Muscle of leg (tissue), 11 donors: ENCODE results near the gene ME3. TPM values are rescaled to one million over a fixed set of nuclear protein-coding genes. Genes with fewer than 3 reads are reported as not detected.

Experiments used
- DNase-seq: peaks from one replicate; pipeline ENCODE4 v3.0.0; 2013
- H3K27ac ChIP-seq: one replicate; pipeline ENCODE4 v1.5.1; 2013; ENCODE audit warnings: mild to moderate bottlenecking, low read length, control low read depth
- H3K27me3 ChIP-seq: one replicate; pipeline ENCODE4 v1.6.1; 2013; ENCODE audit warnings: low read length; ENCODE audit not compliant: control insufficient read depth, insufficient read depth
- H3K36me3 ChIP-seq: one replicate; pipeline ENCODE4 v1.6.1; 2013; ENCODE audit warnings: low read length; ENCODE audit not compliant: control insufficient read depth, insufficient read depth
- H3K4me1 ChIP-seq: one replicate; pipeline ENCODE4 v1.6.1; 2013; ENCODE audit warnings: low read length; ENCODE audit not compliant: control insufficient read depth, insufficient read depth
- H3K4me3 ChIP-seq: one replicate; pipeline ENCODE4 v1.5.1; 2013; ENCODE audit warnings: low read length, control low read depth
- H3K9me3 ChIP-seq: replicated peaks from 2 replicates; pipeline ENCODE4 v1.6.1; 2013; ENCODE audit warnings: low read depth, low read length; ENCODE audit not compliant: control insufficient read depth
- WGBS: methylation state at CpG from one replicate; pipeline ENCODE4 v1.1.5; 2013; ENCODE audit warnings: missing lambda C conversion rate; ENCODE audit not compliant: insufficient coverage; 5-methylcytosine and 5-hydroxymethylcytosine counted together
- polyA plus RNA-seq, 8 donors: library from polyadenylated mRNA; unstranded; fragments of 120-200 nt; gene quantifications; one replicate each; pipeline versions ENCODE4 v1.2.1 to v1.2.3, GENCODE V29; 2013; ENCODE audit warnings: inconsistent platforms in 1 of 8, low replicate concordance in 1 of 8; ENCODE audit not compliant: insufficient read length in 8 of 8, insufficient read depth in 1 of 8
- total RNA-seq: library from RNA; stranded (reverse); fragments of 120-200 nt; gene quantifications from one replicate; pipeline ENCODE4 v1.2.4, GENCODE V29; 2013

Gene ME3
- total and polyA plus RNA-seq, 9 donors: 7.0 to 12.4 (median 9.9) TPM

DNA sequence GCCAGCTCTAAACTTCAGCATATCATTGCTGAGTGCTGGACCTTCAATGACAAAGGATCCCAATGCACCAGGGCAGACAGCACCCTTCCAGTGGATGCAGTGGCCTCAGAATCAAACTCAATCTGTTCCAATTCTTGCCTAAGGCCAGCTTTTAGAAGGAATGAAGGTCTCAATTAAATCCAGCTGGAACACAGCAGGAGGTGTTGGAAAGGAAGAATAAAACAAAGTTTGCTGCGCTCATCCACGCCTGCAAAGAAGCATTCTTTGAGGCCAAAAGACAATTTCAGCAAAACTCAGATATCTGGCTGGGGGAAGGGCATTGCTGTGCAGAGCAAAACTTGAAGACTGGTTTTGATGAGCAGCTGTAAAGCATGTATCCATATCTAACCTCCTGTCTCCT, 177.1 kb downstream of the ME3 start:
- Histone ChIP-seq H3K4me3 (no peak overlapping the region), H3K36me3 (no peaks in the 10 kb centered on the region), H3K9me3 (no peaks in the 10 kb centered on the region), H3K27me3 (no peaks in the 10 kb centered on the region), H3K27ac (no peak overlapping the region), H3K4me1 (peaks cover 9% of the 10 kb centered on the region)
- 72% methylated on average over 2 of the region's 2 CpGs for WGBS
- no peak for DNase-seq

DNA sequence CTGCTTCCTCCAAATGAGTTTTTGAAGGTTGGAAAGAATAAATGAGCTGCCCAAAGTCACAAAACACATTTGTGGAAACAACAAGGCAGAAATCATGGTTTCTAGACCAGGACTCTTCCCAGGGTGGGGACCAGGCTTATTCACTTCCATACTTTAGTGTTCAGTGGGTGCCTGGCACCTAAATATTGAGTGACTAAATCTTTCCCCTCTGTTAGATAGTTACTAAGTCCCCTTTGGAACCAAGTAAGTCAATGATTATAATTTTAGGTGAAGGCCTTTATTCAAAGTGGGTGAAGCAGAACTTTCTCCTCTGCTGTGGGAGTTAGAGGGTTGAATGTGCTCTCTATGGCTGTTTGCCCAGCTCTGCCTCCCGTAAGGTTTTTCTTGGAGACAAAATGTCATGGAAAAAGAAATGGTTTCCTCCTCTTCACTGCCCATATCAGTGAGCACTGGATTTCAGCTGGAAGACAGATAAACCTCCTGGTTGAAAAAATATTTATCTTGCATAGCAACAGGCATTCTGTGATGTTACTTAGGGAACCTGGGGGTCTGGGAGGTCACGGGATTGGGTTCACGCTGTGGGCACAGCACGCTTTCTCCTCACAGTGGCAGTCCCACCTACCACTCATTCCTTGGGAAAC, 179.9 kb downstream of the ME3 start:
- H3K36me3 ChIP-seq: no peaks in the 10 kb centered on the region
- H3K4me3 ChIP-seq: no peak overlapping the region
- peaks cover 12% of the 10 kb centered on the region for H3K4me1 ChIP-seq
- no peaks in the 10 kb centered on the region for H3K27me3 ChIP-seq
- DNase-seq: no peak
- WGBS: no CpG with 5 or more reads among the region's 4 CpGs
- H3K27ac ChIP-seq: no peak overlapping the region
- no peaks in the 10 kb centered on the region for H3K9me3 ChIP-seq

DNA sequence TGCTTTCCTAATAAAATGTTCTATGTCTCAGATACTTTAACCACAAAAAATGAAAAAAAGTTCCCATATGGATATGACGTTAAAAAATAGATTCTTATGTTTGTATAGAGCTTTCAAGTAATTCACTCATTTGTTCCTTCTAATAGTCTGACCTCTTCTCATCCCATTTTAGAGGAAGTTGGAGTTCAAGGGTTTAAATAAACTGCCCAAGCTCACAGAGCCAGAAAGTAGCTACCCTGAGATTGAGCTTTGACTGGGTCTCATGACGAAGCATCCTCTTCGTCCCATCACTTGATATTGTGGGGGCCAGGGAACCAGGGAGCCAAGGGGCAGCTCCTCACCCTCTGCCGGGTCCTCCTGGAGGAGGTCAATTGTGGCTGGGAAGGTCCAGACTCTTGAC, 181.4 kb downstream of the ME3 start:
- Histone ChIP-seq H3K27me3 (no peaks in the 10 kb centered on the region), H3K27ac (no peak overlapping the region), H3K9me3 (no peaks in the 10 kb centered on the region)

DNA sequence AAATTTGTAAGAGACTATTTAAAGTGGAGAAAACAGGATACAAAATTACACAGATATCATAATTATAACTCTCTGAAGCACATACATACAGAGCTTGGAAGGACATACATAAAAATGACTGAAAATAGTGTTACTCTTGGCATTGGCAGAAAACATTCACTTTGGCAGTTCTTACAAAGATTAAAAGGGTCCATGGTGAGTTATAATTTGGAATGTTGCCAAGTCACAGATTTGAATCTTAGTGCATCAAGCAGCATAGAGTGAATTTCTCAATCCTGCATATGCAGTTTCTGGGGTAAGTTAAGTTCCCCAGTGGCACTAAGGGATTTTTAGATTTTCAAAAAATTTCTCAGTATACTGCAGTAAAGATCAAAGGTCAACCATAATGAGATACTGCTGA, 181.8 kb downstream of the ME3 start:
- peaks cover 12% of the 10 kb centered on the region for H3K4me1 ChIP-seq

More for the DNA sequence above, 181.4 kb downstream of the ME3 start:
- Histone ChIP-seq H3K4me3 (no peak overlapping the region), H3K4me1 (peaks cover 15% of the 10 kb centered on the region), H3K36me3 (no peaks in the 10 kb centered on the region)
- WGBS: 80% methylated on average over 1 of the region's 4 CpGs
- DNase-seq: no peak

DNA sequence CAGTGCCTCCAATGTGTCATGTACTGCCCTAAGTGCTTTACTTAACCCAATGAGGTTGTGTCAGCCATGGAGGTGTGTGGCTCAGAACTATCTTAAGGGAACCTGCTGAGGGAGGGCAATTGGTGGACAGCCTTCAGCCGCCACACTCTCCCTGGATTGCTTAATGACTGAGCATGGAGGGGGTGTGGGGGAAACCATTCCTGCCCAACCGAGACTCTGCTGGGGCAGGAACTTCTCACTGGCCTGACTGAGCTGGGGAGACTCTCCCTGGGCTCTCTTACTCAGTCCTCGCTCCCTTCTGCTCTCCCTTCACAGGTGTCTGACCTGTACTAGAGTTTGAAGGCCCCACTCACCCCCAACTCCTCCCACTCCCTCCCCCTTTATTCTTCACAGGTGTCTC, 183.0 kb downstream of the ME3 start:
- H3K36me3 ChIP-seq: no peaks in the 10 kb centered on the region
- no peaks in the 10 kb centered on the region for H3K27me3 ChIP-seq
- WGBS: 100% methylated on average over 2 of the region's 3 CpGs
- no peak for DNase-seq
- H3K27ac ChIP-seq: no peak overlapping the region
- H3K4me1 ChIP-seq: peaks cover 12% of the 10 kb centered on the region
- no peak overlapping the region for H3K4me3 ChIP-seq
- H3K9me3 ChIP-seq: no peaks in the 10 kb centered on the region

More for the DNA sequence above, 181.8 kb downstream of the ME3 start:
- H3K27ac ChIP-seq: no peak overlapping the region
- DNase-seq: peak; percentile 54
- no peak overlapping the region for H3K4me3 ChIP-seq
- no peaks in the 10 kb centered on the region for H3K9me3 ChIP-seq
- no peaks in the 10 kb centered on the region for H3K36me3 ChIP-seq
- no peaks in the 10 kb centered on the region for H3K27me3 ChIP-seq

DNA sequence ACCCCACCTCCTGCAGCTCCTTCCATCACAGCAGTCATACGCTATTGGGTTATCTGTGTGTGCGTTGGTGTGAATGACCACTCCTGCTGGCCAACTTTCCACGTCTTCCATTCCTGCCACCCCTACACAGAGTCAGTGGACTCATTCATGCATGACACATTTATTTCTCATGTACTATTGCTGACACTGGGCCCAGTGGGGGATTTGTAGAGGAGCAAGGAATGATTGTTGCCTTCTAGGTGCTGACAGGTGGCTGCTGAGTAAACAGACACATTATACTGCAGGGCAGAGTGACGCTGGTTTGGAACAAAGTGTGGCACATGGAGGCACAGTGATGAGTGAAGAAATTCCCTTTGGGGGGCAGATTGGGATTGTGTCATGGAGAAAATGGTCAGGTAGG, 183.9 kb downstream of the ME3 start:
- Histone ChIP-seq H3K27me3 (no peaks in the 10 kb centered on the region), H3K4me1 (peaks cover 20% of the 10 kb centered on the region), H3K36me3 (no peaks in the 10 kb centered on the region), H3K9me3 (no peaks in the 10 kb centered on the region), H3K27ac (no peak overlapping the region), H3K4me3 (no peak overlapping the region)
- DNase-seq: no peak
- 69% methylated on average over 1 of the region's 4 CpGs for WGBS

DNA sequence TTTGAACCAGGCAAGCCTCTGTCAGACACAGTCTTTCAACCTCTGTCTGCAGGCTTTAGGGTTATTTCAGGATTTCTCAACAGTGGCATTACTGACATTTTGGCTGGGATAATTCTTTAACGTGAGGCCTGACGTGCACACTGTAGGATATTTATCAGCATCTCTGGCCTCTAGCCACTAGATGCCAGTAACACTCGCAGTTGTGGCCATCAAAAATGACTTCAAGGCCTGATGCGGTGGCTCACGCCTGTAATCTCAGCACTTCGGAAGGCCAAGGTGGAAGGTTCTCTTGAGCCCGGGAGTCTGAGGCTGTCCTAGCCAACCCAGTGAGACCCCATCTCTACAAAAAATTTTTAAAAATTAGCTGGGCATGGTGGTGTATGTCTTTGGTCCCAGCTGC, 184.7 kb downstream of the ME3 start:
- no peak overlapping the region for H3K4me3 ChIP-seq
- WGBS: 89% methylated on average over 6 of the region's 7 CpGs
- DNase-seq: no peak

DNA sequence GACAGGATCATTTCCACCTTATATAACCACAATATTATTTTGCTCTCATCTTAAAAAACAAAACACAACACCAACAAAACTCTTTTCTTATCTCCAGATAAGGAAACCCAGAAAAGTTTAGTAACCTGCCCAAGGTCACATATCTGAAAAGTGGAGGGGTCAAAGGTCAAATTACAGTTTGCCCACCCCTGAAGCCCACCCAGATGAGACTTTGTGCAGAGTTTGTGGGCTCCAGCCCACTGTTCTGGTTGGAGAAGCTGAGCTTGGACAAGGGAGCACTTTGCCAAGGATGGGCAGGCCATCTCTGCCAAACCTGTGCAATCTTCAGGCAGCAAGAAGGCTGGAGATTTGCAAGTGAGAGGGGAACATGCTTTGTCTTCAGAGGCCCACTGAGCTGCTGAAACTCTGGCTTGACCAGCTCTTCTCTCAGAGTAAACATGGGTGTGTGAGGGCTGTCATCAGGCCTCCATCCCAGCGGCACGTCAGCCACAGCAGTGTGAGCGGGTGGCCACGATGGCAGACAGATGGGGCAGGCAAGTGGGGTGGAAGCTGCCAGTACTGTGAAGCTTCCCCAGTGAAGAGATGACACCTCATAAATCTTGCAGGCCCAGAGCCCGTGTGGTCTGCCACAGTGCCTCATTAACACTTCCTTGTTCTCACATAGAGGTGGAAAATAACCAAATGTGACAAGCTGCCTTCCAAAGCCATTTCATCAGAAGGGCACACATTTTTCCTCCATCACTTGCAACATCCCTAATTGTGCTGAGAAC, 186.0 kb downstream of the ME3 start:
- peaks cover 32% of the 10 kb centered on the region for H3K4me1 ChIP-seq
- no peak overlapping the region for H3K4me3 ChIP-seq
- WGBS: 69% methylated on average over 2 of the region's 5 CpGs
- H3K9me3 ChIP-seq: no peaks in the 10 kb centered on the region
- no peak overlapping the region for H3K27ac ChIP-seq
- H3K27me3 ChIP-seq: no peaks in the 10 kb centered on the region
- no peak for DNase-seq
- no peaks in the 10 kb centered on the region for H3K36me3 ChIP-seq

More for the DNA sequence above, 184.7 kb downstream of the ME3 start:
- H3K9me3 ChIP-seq: no peaks in the 10 kb centered on the region
- H3K27ac ChIP-seq: no peak overlapping the region
- H3K4me1 ChIP-seq: peaks cover 27% of the 10 kb centered on the region
- no peaks in the 10 kb centered on the region for H3K36me3 ChIP-seq
- H3K27me3 ChIP-seq: no peaks in the 10 kb centered on the region

DNA sequence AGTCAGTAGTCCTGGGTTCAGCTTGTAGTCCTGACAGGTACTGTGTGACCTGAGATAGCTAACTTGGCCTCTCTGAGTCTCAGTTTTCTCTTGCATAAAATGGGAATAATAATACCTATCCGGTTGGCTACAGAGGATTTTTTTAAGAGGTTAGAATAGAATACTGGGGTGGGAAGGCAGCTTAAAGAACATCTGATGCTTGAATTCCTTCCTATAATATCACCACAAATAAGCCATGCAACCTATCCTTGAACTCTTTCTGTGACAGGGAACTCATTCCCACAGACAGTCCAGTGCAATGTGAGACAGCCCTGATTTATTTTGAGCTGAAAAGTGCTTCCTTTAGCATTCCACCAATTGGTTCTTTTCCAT, 187.6 kb downstream of the ME3 start:
- H3K27ac ChIP-seq: peak overlapping the region; percentile 43
- peaks cover 31% of the 10 kb centered on the region for H3K4me1 ChIP-seq
- no peak overlapping the region for H3K4me3 ChIP-seq
- no peak for DNase-seq
- no peaks in the 10 kb centered on the region for H3K27me3 ChIP-seq
- no CpG with 5 or more reads among the region's 1 CpG for WGBS
- no peaks in the 10 kb centered on the region for H3K36me3 ChIP-seq
- no peaks in the 10 kb centered on the region for H3K9me3 ChIP-seq

DNA sequence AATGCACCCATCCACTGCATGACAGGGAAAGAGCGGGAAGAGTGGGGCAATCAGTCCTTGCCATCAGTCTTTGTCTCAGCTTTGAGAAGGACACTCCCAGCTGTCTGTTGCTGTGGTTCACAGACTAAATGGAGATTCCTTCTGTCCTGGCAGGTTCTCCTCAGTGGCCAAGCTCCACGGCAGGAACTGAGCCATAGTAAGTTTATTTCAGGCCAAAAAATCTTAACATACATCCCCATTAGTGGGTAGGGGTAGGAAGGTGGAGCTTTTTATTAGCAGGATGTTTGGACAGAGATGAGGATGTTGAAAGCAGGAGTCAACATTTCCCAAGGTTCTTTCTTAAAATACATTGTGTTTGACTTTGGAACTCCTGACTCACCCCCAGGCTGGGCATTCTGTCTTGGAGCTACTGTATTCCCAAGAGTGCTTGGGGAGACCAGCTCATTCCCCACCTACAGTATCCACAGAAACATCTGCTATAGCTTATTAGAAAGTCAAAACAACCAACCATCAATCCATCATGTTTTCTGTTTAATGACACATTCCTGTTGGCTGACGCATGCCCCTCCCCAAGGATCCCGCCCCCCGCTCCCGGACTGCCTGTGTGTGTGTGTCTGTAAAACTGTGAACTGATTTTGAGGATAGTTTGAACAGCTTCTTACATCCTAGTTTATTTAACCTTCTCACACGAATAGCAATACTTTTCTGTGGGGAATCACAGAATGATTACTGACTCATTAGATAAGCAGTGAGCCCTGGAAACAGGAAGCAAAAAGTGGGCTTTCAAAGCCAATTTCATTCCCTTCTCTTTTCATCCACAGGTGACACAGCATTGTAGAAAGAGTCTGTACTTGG, 188.2 kb downstream of the ME3 start:
- no peaks in the 10 kb centered on the region for H3K9me3 ChIP-seq
- peak; percentile 89 for DNase-seq
- H3K36me3 ChIP-seq: no peaks in the 10 kb centered on the region
- H3K27ac ChIP-seq: peak overlapping the region; percentile 79
- 71% methylated on average over 1 of the region's 7 CpGs for WGBS
- H3K4me3 ChIP-seq: no peak overlapping the region
- peaks cover 31% of the 10 kb centered on the region for H3K4me1 ChIP-seq
- no peaks in the 10 kb centered on the region for H3K27me3 ChIP-seq
